ENCODE results near the gene P2RY12. TPM values are rescaled to one million over a fixed set of nuclear protein-coding genes. Genes with fewer than 3 reads are reported as not detected.

The P2RY12 gene
- total RNA-seq, 1 experiment from 2014 or later: not detected

DNA sequence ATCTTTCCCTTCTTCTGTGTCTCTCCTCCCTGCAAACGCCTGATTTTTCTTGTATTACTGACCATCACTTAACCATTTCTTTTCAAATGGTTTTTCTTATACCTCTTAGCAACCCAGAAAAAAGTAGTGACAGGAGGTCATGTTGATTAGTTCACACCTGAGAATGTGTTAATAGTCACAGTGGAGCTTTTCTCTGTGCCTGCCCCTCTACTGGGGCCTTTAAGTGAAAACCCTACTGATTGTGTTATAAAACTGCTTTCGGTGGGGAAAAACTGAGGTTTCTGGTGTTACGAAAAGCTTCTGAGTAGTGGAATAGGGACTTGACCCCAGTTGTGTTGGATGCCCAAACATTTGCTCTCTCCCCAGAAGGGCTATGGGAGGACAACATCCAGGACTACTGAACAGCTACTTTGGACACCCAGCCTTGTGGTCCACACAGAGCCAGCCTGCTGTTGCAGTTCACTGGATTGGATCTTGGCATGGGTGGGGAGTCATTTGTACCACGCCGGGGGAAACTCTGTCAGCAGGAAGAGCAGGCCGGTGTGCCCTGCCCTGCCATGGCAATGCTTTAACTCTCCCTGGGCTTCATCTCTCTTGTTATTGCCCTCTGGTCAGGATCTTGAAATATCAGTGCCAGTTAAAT is 78.3 kb downstream of the P2RY12 start:
- H4K20me1 ChIP-seq (ENCODE audit: low read length): no peaks in the 10 kb centered on the region

DNA sequence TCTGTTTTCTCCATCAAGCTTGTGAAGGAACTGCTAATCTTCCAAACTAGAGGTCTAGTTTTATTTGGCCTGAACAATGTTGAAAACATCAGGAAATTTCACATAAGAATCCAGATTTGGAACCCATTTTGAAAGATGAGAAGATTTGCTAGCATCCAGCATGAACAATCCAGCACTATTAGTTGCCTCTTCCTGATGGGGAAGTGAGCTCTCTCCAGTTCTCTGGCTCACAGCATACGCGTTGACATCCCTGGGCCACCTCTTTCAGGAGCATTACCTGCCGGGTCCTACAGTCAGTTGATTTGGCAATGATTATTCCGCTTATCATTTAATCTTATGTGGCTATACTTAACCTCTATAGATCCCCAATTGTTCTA is 78.8 kb downstream of the P2RY12 start:
- TSS peak; percentile 86 for BruUV-seq (replicated peaks)
- peak overlapping the region; percentile 85 for H3K4me2 ChIP-seq (ENCODE audit: low read length)
- peaks cover 21% of the 10 kb centered on the region for H3F3A ChIP-seq (ENCODE audit: low read length, unreplicated experiment)
- H3K27me3 ChIP-seq (ENCODE audit: low read length): no peaks in the 10 kb centered on the region
- no peaks in the 10 kb centered on the region for H4K20me1 ChIP-seq (ENCODE audit: low read length)
- H2AFZ ChIP-seq (ENCODE audit: low read length): no peak overlapping the region; the same call in 1 of the 2 replicates
- peaks cover 68% of the 10 kb centered on the region for H3K79me2 ChIP-seq (ENCODE audit: low read length)
- TF ChIP-seq EZH2phosphoT487 (IDR thresholded peaks at IDR 0.05; ENCODE audit: borderline replicate concordance, low read length): no peak
- TF ChIP-seq EZH2 (IDR thresholded peaks at IDR 0.05; ENCODE audit: low read length, unreplicated experiment): no peak
- TF ChIP-seq, protein P1, sequence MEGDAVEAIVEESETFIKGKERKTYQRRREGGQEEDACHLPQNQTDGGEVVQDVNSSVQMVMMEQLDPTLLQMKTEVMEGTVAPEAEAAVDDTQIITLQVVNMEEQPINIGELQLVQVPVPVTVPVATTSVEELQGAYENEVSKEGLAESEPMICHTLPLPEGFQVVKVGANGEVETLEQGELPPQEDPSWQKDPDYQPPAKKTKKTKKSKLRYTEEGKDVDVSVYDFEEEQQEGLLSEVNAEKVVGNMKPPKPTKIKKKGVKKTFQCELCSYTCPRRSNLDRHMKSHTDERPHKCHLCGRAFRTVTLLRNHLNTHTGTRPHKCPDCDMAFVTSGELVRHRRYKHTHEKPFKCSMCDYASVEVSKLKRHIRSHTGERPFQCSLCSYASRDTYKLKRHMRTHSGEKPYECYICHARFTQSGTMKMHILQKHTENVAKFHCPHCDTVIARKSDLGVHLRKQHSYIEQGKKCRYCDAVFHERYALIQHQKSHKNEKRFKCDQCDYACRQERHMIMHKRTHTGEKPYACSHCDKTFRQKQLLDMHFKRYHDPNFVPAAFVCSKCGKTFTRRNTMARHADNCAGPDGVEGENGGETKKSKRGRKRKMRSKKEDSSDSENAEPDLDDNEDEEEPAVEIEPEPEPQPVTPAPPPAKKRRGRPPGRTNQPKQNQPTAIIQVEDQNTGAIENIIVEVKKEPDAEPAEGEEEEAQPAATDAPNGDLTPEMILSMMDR (conservative IDR thresholded peaks at IDR 0.05; ENCODE audit: low read depth, low read length): no peak
- H3K9me2 ChIP-seq (replicated peaks; ENCODE audit: low read length): no peaks in the 10 kb centered on the region
- intact Hi-C loops (cut with micrococcal nuclease): loop anchor here (1.0 to 2.0 kb wide), 5 partner anchors 11 to 129 kb away; partner anchors contain the start of gene GPR87
- ChIA-PET CTCF (interaction anchor here (0.7 to 1.3 kb wide), 3 partner anchors 10 to 128 kb away, joined by 3 read pairs; no protein-coding TSS in a partner anchor), POLR2A (ENCODE audit: unreplicated experiment) (interaction anchor here (0.5 to 0.7 kb wide), 3 partner anchors 13 to 854 kb away, joined by 3 read pairs; no protein-coding TSS in a partner anchor)
- H3K9me3 ChIP-seq (ENCODE audit: low read length): no peaks in the 10 kb centered on the region
- H3K4me3 ChIP-seq (ENCODE audit: low read length): peak overlapping the region; percentile 62
- ATAC-seq (peak; percentile 16), DNase-seq (no peak)
- H3K36me3 ChIP-seq (ENCODE audit: low read depth, low read length): peaks cover 2% of the 10 kb centered on the region; the same call in 1 of the 2 replicates
- H3K4me1 ChIP-seq (ENCODE audit: insufficient read depth, low read length): peaks cover 84% of the 10 kb centered on the region
- peak overlapping the region; percentile 57 for H3K9ac ChIP-seq (ENCODE audit: low read length)
- peak overlapping the region; percentile 95 for H3K27ac ChIP-seq (ENCODE audit: low read length)

More for the DNA sequence above, 78.3 kb downstream of the P2RY12 start:
- intact Hi-C loops (cut with micrococcal nuclease): no loop called here
- peaks cover 21% of the 10 kb centered on the region for H3F3A ChIP-seq (ENCODE audit: low read length, unreplicated experiment)
- CTCF ChIA-PET: interaction anchor here (0.7 to 1.3 kb wide), 2 partner anchors 10 to 22 kb away, joined by 3 read pairs; no protein-coding TSS in a partner anchor
- peaks cover 82% of the 10 kb centered on the region for H3K4me1 ChIP-seq (ENCODE audit: insufficient read depth, low read length)
- H3K36me3 ChIP-seq (ENCODE audit: low read depth, low read length): no peaks in the 10 kb centered on the region
- no peak for DNase-seq
- peak overlapping the region; percentile 62 for H3K4me3 ChIP-seq (ENCODE audit: low read length)
- BruUV-seq (replicated peaks): no TSS peak
- ATAC-seq: no peak
- H2AFZ ChIP-seq (ENCODE audit: low read length): no peak overlapping the region
- H3K79me2 ChIP-seq (ENCODE audit: low read length): peaks cover 66% of the 10 kb centered on the region
- peak overlapping the region; percentile 95 for H3K27ac ChIP-seq (ENCODE audit: low read length)
- H3K9me3 ChIP-seq (ENCODE audit: low read length): no peaks in the 10 kb centered on the region
- no peaks in the 10 kb centered on the region for H3K9me2 ChIP-seq (replicated peaks; ENCODE audit: low read length)
- peak overlapping the region; percentile 85 for H3K4me2 ChIP-seq (ENCODE audit: low read length)
- POLR2A ChIA-PET (ENCODE audit: unreplicated experiment): interaction anchor here (0.7 kb wide), 1 partner anchor 128 kb away, joined by 3 read pairs; no protein-coding TSS in a partner anchor
- peak overlapping the region; percentile 57 for H3K9ac ChIP-seq (ENCODE audit: low read length)
- H3K27me3 ChIP-seq (ENCODE audit: low read length): no peaks in the 10 kb centered on the region
- TF ChIP-seq, protein P1 (conservative IDR thresholded peaks at IDR 0.05; ENCODE audit: low read depth, low read length): no peak
- no peak for TF ChIP-seq EZH2phosphoT487 (IDR thresholded peaks at IDR 0.05; ENCODE audit: borderline replicate concordance, low read length)
- TF ChIP-seq EZH2 (IDR thresholded peaks at IDR 0.05; ENCODE audit: low read length, unreplicated experiment): no peak
